Measurements from ENCODE around the gene GASK1A. TPM values are rescaled to one million over a fixed set of nuclear protein-coding genes. Genes with fewer than 3 reads are reported as not detected.

The GASK1A gene
- total RNA-seq: not detected

DNA sequence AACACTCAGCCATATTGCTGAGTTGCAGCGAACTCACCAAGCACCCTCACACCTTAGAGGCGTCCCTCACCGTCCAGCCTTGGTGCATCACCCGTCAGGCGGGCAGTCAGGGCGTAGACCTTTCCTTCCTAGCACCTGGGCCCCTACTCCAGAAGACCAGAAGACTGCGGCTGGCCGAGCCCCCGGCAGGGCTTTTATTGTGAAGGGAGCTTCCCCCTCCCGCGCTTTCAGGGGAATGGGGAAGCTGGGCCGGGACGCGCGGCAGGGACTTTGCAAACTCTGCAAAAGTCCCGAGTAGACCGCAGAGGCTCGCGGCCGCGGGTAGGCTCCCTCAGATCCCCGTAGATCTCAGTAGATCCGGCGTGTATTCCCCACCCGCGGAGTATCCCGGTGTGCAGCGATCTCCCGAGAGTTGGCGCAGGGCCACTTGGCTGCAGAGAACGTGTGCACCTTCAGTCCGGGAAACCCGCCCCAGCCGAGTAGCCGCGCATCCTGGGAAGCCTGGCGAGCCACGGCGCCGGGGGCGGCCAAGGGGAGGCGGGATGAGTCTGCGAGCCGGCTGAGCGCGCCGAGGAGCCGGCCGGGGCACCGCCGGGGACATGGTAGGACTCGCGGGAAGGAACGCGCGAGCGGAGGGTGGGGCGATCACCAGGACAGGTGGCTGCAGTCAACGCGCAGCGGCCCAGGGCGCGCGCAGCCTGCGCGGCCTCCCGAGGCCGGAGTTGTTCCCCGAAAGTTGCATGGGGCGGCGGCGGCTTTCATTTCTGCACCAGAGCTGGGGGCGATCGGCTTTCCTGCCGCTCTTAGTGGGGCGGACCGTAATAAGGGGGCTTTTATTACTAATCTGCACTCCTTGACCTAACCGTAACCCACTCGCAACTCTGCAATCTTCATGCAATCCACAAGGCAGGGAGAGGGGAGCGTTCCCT is at the start of gene GASK1A:
Gene GASK1A, plus strand, starts transcription at position 268 of the 929 bp plus-strand sequence. Its CDS starts 332 bp downstream, at position 600.
- DNase-seq (ENCODE audit: low spot score in 2 of 2): peak in 1 of 2 donors; percentile 20
- Mint-ChIP-seq H3K36me3 (peaks cover 9 to 15% of the 10 kb centered on the region in 2 donors), H3K9me3 (peaks cover 8 to 9% of the 10 kb centered on the region in 2 donors), H3K27ac (no peak within 1 kb of the TSS)
- peak; percentile 66 to 72 for ATAC-seq

DNA sequence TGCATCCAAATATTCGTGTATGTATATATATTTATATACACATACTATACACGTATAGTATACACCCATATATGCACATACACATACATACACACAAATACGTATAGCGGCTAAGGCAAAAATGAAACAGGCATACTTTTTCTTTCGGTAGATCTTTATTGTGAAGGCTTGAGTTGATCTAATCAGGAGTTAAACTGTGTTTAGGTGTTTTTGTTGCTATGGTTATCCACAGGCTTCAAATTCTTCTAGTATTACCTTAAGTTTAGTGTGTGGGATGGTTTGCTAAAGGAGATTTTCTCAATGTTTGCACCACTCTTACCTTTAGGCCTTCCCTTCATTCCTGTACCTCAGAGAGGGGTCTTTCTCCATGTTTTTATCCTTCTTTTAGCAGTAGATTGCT is 45.0 kb upstream of the GASK1A start:
- Mint-ChIP-seq H3K36me3 (peaks cover 0 to 7% of the 10 kb centered on the region in 2 donors), H3K9me3 (peaks cover 0 to 4% of the 10 kb centered on the region in 2 donors), H3K27ac (no peak overlapping the region)
- no peak for DNase-seq (ENCODE audit: low spot score in 2 of 2)
- no peak for ATAC-seq

- H3K27ac Mint-ChIP-seq: no peak overlapping the region
Measured at GRCh38 chr3:42934910-42935309, 44.2 kb upstream of the GASK1A start.

DNA sequence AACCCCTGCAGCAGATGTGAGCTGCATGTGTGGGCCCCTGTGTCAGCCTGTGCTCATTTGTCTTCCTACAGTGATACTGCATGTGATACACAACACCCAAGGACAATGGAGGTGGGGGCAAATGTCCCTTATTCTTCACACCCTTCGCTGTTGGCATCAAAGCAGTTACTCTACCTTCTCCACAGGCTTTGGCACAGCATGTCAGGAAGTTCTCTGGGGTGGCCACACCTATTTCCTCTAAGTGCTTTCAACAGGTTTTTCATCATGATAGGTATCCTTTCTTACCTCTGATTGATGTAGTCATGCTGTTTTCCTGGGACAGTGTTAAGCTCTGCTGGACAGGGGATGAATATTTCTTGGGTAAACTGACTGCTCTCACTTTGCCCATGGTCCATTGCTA is 43.6 kb upstream of the GASK1A start:
- Mint-ChIP-seq H3K36me3 (peaks cover 0 to 7% of the 10 kb centered on the region in 2 donors), H3K27ac (no peak overlapping the region), H3K9me3 (peaks cover 0 to 4% of the 10 kb centered on the region in 2 donors)
- ATAC-seq (no peak), DNase-seq (ENCODE audit: low spot score in 2 of 2) (no peak)

More at GRCh38 chr3:42934910-42935309, 44.2 kb upstream of the GASK1A start:
- DNase-seq (ENCODE audit: low spot score in 2 of 2): no peak
- Mint-ChIP-seq H3K9me3 (peaks cover 0 to 4% of the 10 kb centered on the region in 2 donors), H3K36me3 (peaks cover 0 to 7% of the 10 kb centered on the region in 2 donors)
- no peak for ATAC-seq

- peaks cover 0 to 4% of the 10 kb centered on the region in 2 donors for H3K9me3 Mint-ChIP-seq
- DNase-seq (ENCODE audit: low spot score in 2 of 2) (no peak), ATAC-seq (no peak)
- peak overlapping the region in 1 of 2 donors; percentile 24 for H3K27ac Mint-ChIP-seq
- H3K36me3 Mint-ChIP-seq: peaks cover 0 to 7% of the 10 kb centered on the region in 2 donors
Measured at GRCh38 chr3:42936157-42936981, 42.7 kb upstream of the GASK1A start.

DNA sequence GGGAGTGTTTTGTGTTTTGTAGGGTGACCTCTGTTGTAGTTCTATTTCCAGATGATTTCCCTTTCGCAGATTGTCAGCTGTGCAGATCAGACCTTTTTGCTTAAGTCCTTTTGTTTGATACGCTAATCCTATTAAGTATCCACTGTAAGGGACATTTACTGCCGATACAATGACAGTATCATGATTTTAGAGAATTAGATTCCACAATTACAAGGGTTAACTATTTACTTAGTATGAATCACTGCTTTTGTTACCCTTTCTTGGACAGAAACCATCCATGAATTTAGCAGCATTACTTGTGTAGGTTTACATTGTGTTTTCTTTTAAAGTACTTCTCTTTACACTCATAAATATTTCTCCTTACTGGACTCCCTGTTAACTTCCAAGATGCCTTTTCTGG is 41.8 kb upstream of the GASK1A start:
- H3K27ac Mint-ChIP-seq: no peak overlapping the region
- ATAC-seq: no peak
- H3K9me3 Mint-ChIP-seq: peaks cover 0 to 4% of the 10 kb centered on the region in 2 donors
- H3K36me3 Mint-ChIP-seq: peaks cover 0 to 7% of the 10 kb centered on the region in 2 donors
- no peak for DNase-seq (ENCODE audit: low spot score in 2 of 2)

DNA sequence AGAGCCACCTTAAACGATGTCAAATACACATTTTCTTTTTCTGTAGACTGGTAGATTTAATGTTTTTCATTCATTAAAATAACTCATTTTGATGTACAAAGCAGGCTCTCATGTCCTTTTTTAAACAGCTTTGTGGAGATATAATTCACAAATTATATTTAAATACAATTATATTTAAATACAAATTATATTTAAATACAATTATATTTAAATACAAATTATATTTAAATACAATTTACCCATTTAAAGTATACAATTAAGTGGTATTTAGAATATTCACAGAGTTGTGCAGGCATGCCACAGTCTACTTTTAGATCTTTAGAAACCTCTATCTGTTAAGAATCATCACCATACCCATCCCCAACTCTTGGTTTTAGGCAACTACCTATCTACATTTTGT is 36.4 kb upstream of the GASK1A start:
- H3K9me3 Mint-ChIP-seq: no peaks in the 10 kb centered on the region
- no peak overlapping the region for H3K27ac Mint-ChIP-seq
- ATAC-seq: no peak
- no peaks in the 10 kb centered on the region for H3K36me3 Mint-ChIP-seq
- DNase-seq (ENCODE audit: low spot score in 2 of 2): no peak

DNA sequence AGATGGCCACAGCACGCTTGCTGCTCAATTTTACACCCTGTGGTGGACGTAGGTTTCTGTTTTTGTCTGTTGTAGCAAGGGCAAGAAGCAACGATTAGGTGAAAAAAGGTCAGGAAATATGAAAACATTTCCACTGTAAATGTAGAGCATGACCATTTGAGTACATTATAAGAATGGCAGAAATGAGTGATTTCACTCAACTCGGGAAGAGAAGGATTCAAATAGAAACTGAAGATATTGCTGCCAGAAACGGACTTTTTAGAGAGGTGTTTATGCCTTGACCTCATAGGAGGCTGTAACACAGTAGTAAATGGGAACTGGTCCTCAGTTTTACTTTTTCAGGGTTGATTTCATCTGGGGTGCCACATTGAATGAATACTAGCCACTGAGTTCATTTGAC is 33.1 kb upstream of the GASK1A start:
- DNase-seq (ENCODE audit: low spot score in 2 of 2): no peak
- peak in 1 of 2 donors; percentile 35 for ATAC-seq
- Mint-ChIP-seq H3K27ac (no peak overlapping the region), H3K9me3 (peaks cover 0 to 3% of the 10 kb centered on the region in 2 donors), H3K36me3 (no peaks in the 10 kb centered on the region)

DNA sequence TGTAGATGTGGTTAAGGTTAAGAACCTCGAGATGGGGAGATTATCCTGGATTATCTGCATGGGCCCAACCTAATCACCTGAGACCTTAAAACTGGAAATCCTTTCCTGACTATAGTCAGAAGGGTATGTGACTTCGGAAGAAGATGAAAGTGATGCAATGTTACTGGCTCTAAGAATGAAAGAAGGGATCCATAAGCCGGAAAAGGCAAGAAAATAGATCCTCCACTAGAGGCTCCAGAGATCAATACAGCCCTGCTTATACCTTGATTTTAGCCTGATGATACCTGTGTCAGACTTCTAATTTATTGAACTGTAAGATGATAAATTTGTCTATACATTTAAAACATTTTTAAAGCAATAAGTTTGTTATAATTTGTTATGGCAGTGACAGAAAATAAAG is 21.5 kb upstream of the GASK1A start:
- H3K36me3 Mint-ChIP-seq: no peaks in the 10 kb centered on the region
- H3K9me3 Mint-ChIP-seq: peaks cover 0 to 5% of the 10 kb centered on the region in 2 donors
- no peak for DNase-seq (ENCODE audit: low spot score in 2 of 2)
- no peak for ATAC-seq
- H3K27ac Mint-ChIP-seq: no peak overlapping the region

DNA sequence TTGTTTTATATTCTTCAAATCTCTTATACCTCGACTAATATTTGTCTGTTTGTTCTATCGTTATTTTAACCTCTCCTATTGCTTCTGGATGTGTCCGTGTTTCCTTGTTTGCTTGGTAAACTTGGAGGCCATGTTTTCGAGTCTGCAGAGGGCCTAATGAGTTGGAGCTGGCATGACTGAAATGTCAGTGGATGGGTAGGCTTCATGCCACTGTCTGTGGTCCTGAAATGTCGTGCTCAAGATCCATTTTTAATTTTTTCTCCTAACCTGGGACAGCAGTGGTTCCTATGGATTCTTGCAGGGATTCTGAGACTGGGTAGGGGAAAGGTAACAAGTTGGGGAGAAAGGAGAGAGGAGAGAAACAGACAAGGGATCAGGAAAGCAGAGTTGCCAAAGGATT is 18.8 kb upstream of the GASK1A start:
- no peak overlapping the region for H3K27ac Mint-ChIP-seq
- ATAC-seq (no peak), DNase-seq (ENCODE audit: low spot score in 2 of 2) (no peak)
- H3K36me3 Mint-ChIP-seq: no peaks in the 10 kb centered on the region
- peaks cover 0 to under 1% of the 10 kb centered on the region in 2 donors for H3K9me3 Mint-ChIP-seq

DNA sequence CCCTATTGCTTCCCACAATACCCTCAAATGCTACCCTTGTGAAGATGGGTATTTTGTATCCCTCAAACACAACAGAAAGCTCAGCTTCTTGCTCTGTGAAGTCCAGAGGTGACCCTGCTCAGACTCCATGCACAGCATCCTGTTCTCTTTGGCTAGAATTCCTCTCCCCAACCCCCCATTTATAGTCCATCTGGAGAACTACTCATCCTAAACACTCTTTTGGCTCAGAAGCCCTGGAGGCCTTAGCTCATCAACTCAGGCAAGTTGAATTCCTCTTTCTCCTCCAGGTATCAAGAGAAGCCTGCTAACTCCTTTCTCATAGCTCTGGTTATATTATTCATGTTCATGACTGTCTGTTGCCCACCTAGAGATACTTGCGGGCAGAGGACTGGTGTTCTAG is 18.3 kb upstream of the GASK1A start:
- ATAC-seq: no peak
- H3K9me3 Mint-ChIP-seq: no peaks in the 10 kb centered on the region
- no peaks in the 10 kb centered on the region for H3K36me3 Mint-ChIP-seq
- H3K27ac Mint-ChIP-seq: no peak overlapping the region
- no peak for DNase-seq (ENCODE audit: low spot score in 2 of 2)

DNA sequence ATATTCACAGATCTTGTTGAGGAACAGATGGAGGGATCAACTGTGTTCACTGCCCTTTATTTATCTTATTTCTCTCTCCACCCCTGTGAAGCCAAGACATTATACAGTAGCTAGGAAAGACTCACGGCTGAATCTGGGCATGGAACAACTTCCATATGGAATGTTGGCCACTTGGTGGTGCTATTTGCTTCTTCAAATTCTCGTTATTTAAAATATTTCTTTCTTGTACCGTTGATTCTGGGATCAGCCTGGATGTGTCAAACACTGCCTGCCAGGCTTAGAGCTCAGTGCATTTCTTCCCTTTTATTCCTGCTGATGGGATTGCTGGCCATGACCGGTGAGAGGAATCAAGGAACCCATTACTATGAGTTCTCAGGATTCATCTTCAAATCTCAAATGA is 17.5 kb upstream of the GASK1A start:
- DNase-seq (ENCODE audit: low spot score in 2 of 2): peak in 1 of 2 donors; percentile 26
- no peaks in the 10 kb centered on the region for H3K9me3 Mint-ChIP-seq
- no peak overlapping the region for H3K27ac Mint-ChIP-seq
- no peak for ATAC-seq
- no peaks in the 10 kb centered on the region for H3K36me3 Mint-ChIP-seq

GRCh38 chr3:42963269-42963668 is 15.8 kb upstream of the GASK1A start:
- H3K27ac Mint-ChIP-seq: no peak overlapping the region
- H3K9me3 Mint-ChIP-seq: no peaks in the 10 kb centered on the region
- DNase-seq (ENCODE audit: low spot score in 2 of 2): no peak
- ATAC-seq: no peak
- H3K36me3 Mint-ChIP-seq: no peaks in the 10 kb centered on the region

DNA sequence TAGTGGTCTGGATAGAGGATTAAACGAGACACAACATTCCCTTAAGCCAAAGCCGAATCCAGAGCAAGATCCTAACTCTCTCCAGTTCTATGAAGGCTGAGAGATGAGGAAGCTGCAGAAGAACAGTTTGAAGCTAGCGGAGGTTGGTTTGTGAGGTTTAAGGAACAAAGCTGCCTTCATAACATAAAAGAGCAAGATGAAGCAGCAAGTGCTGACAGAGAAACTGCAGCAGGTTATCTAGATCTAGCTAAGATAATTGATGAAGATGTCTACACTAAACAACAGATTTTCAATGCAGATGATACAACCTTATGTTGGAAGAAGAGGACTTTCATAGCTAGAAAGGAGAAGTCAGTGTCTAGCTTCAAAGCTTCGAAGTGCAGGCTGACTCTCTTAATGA is 14.8 kb upstream of the GASK1A start:
- Mint-ChIP-seq H3K27ac (no peak overlapping the region), H3K9me3 (no peaks in the 10 kb centered on the region), H3K36me3 (no peaks in the 10 kb centered on the region)
- DNase-seq (ENCODE audit: low spot score in 2 of 2): no peak
- no peak for ATAC-seq

DNA sequence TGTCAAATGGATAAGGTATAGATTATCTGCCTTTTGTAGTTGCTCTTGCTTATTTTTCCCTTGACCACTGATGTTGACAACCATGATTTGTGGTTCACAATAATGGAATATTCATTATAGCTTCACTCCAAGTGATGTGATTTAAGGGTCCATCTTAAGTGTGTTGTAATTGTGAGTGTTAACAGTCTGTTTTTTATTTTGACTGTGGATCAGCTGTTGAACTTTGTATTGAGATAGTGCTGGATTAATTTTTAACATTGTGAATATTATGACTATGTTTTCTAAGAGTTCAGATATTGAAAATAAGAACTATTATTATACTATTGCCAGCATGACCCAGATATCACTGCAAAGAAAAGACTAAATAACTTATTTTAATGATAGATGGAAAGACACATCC is 8.6 kb upstream of the GASK1A start:
- ATAC-seq (no peak), DNase-seq (ENCODE audit: low spot score in 2 of 2) (no peak)
- H3K9me3 Mint-ChIP-seq: peaks cover 9 to 18% of the 10 kb centered on the region in 2 donors
- peaks cover 21 to 23% of the 10 kb centered on the region in 2 donors for H3K36me3 Mint-ChIP-seq
- H3K27ac Mint-ChIP-seq: no peak overlapping the region

- ATAC-seq (no peak), DNase-seq (ENCODE audit: low spot score in 2 of 2) (no peak)
- Mint-ChIP-seq H3K36me3 (peaks cover 21 to 25% of the 10 kb centered on the region in 2 donors), H3K27ac (no peak overlapping the region), H3K9me3 (peaks cover 9 to 18% of the 10 kb centered on the region in 2 donors)
Measured at GRCh38 chr3:42970976-42971772, 7.9 kb upstream of the GASK1A start.

Data from activated naive CD4-positive, alpha-beta T cell treated with anti-CD3 and anti-CD28 coated beads, Interleukin-2, amount 50 U/mL, for 72 hours (primary cell).